Muscle layer of duodenum (tissue), 2 donors: ENCODE results near the gene PLAAT3.
"Not testable (repeated sequence)": the region's sequence is repeated elsewhere in the genome, so short reads cannot be mapped to it uniquely, and the experiment has no call there.

Experiments
- H3K27ac ChIP-seq: one replicate; pipeline ENCODE4 v1.7.0; 2013; ENCODE audit warnings: mild to moderate bottlenecking, low read length
- H3K27me3 ChIP-seq: one replicate; pipeline ENCODE4 v1.7.0; 2013; ENCODE audit warnings: low read depth, mild to moderate bottlenecking, control low read depth, low read length
- H3K36me3 ChIP-seq, 2 donors: one replicate each; pipeline ENCODE4 v1.7.0; 2013; ENCODE audit warnings: low read length in 2 of 2, control low read depth in 1 of 2, mild to moderate bottlenecking in 1 of 2; ENCODE audit not compliant: insufficient read depth in 2 of 2, control insufficient read depth in 1 of 2
- H3K4me1 ChIP-seq, 2 donors: one replicate each; pipeline ENCODE4 v1.7.0; 2013; ENCODE audit warnings: low read length in 2 of 2, mild to moderate bottlenecking in 2 of 2, control low read depth in 1 of 2, moderate library complexity in 1 of 2; ENCODE audit not compliant: insufficient read depth in 2 of 2, control insufficient read depth in 1 of 2
- H3K4me3 ChIP-seq, 2 donors: one replicate each; pipeline ENCODE4 v1.7.0; 2013; ENCODE audit warnings: low read length in 2 of 2, low read depth in 1 of 2, mild to moderate bottlenecking in 1 of 2
- H3K9me3 ChIP-seq, 2 donors: one replicate each; pipeline ENCODE4 v1.7.0; 2013; ENCODE audit warnings: low read length in 2 of 2, control low read depth in 1 of 2, mild to moderate bottlenecking in 1 of 2; ENCODE audit not compliant: control insufficient read depth in 1 of 2
- donor health status: healthy.

The PLAAT3 gene

DNA sequence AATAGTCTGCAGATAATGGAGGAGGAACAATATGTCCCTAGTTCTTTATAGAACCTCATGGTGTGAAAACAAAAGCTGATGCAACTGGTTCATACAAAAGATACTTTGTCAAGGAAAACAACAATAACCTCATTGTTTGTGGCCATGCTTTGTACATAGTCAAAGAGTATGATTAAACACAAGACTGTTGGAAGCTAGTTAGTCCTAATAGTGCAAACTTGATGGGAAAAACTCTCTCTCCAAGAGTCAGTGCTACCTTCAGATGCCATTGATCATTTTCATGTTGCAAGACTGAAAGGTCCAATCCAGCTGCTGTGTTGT, 30.9 kb downstream of the PLAAT3 start:
- Histone ChIP-seq H3K4me1 (no peaks in the 10 kb centered on the region), H3K9me3 (peaks cover 0 to 13% of the 10 kb centered on the region in 2 donors), H3K36me3 (peaks cover 6 to 45% of the 10 kb centered on the region in 2 donors), H3K4me3 (no peak overlapping the region), H3K27me3 (no peaks in the 10 kb centered on the region), H3K27ac (no peak overlapping the region)

DNA sequence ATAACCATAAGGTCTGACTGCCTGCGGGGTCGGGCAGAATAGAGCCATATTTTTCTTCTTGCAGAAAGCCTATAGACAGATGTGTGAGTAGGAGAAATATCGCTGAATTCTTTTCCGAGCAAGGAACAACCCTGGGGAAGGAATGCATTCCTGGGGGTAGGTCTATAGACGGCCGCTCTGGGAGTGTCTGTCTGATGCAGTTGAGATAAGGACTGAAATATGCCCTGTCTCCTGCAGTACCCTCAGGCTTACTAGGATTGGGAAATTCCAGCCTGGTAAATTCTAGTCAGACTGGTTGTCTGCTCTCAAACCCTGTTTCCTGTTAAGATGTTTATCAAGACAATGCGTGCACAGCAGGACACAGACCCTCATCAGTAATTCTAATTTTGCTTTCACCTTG, 33.0 kb downstream of the PLAAT3 start:
- not testable (repeated sequence) for H3K4me1 ChIP-seq, H3K4me3 ChIP-seq, H3K27me3 ChIP-seq, H3K27ac ChIP-seq
- peaks cover 6 to 38% of the 10 kb centered on the region in 2 donors for H3K36me3 ChIP-seq
- peaks cover 0 to 13% of the 10 kb centered on the region in 2 donors for H3K9me3 ChIP-seq

DNA sequence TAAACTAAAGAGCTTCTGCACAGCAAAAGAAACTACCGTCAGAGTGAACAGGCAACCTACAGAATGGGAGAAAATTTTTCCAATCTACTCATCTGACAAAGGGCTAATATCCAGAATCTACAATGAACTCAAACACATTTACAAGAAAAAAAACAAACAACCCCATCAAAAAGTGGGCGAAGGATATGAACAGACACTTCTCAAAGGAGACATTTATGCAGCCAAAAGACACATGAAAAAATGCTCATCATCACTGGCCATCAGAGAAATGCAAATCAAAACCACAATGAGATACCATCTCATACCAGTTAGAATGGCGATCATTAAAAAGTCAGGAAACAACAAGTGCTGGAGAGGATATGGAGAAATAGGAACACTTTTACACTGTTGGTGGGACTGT, 35.4 kb downstream of the PLAAT3 start:
- Histone ChIP-seq H3K36me3 (peaks cover 6 to 38% of the 10 kb centered on the region in 2 donors), H3K9me3 (peaks cover 0 to 13% of the 10 kb centered on the region in 2 donors), H3K4me1 (peaks cover 13 to 16% of the 10 kb centered on the region in 2 donors)
- H3K27ac ChIP-seq, H3K27me3 ChIP-seq, H3K4me3 ChIP-seq: not testable (repeated sequence)

DNA sequence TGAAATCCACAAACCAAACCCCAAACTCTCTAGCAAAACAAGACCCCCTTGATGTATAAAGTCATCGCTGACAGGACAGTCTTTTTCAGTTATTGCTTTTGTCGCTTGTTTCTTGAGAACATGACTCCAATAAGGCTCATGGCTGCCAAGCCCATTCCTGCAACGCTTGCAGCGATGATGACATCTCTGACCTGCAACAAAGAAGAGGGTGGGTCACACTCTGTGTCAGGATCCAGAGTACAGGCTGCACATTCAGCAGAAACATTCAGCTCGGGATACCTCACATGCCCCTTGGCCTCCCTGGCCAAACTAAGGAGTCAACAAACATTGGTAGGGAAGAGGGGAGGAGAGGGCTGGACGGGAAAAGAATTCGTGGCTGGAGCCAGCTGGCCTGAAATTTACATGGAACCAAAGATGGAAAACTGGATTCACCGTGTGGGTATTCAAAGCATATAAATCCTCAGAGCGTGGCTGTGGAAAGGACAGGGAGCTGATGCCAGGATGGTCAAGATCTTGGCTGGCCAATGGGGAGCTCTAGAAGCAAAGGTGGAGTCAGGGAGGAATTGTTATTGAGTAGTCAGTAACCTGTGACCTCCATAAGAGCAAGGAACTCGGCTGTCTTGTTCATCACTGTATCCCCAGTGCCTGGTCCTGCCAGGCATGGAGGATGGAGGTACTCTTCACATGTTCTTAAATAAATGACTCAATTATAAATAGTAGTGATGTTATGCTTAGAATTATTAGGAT, 39.2 kb downstream of the PLAAT3 start:
- Histone ChIP-seq H3K36me3 (peaks cover 0 to 3% of the 10 kb centered on the region in 2 donors), H3K27me3 (no peaks in the 10 kb centered on the region), H3K4me3 (peak overlapping the region; percentile 43 to 60), H3K9me3 (peaks cover 0 to 3% of the 10 kb centered on the region in 2 donors), H3K4me1 (peaks cover 13 to 19% of the 10 kb centered on the region in 2 donors), H3K27ac (peak overlapping the region; percentile 89)

DNA sequence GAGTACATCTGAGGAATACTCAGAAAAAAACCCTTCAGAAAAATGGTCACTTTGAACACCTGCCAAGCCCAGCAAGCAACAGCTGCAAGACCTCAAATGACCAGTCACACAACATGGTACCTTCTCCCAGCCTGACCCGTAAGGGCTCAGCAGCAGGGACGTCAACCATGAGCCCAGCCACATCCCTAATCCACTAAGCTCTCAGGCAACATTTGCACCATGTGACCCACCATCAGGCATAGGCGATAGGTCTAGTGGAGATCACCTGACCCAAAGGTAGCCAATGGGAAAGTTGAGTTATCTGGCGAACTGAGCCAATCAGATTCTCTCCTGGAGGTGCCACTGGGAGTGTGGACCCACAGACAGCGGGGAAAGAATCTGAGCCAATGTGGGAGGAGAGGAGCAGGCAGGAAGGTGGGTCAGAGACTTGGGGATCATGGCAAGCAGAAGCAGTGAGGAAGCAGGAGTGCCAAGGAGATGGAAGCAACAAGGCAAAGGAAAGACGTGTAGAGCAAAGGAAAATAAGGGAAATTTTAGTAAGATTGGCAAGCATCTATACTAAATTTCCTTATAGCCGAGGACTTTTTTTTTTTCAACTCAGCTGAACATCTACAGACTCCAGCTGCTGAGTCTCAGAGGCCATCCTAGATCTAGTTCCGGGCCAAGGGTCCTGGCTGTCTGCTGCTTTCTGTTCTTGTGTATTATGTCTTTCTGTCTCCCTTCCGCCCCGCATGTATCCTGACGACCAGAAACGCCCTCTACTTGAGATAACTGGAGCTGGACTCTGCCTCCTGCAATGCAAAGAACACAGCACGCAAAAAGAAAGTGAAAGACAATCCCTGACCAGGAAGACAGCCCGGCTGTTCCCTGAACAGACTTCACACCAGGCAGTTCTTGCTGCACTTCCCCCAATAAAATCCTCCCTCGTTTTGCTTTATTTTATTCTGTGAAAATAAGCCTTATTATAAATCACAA, 40.1 kb downstream of the PLAAT3 start:
- Histone ChIP-seq H3K27ac (peak overlapping the region; percentile 89), H3K27me3 (no peaks in the 10 kb centered on the region), H3K9me3 (no peaks in the 10 kb centered on the region), H3K4me3 (peak overlapping the region; percentile 43 to 60), H3K36me3 (no peaks in the 10 kb centered on the region), H3K4me1 (peaks cover 13 to 19% of the 10 kb centered on the region in 2 donors)

DNA sequence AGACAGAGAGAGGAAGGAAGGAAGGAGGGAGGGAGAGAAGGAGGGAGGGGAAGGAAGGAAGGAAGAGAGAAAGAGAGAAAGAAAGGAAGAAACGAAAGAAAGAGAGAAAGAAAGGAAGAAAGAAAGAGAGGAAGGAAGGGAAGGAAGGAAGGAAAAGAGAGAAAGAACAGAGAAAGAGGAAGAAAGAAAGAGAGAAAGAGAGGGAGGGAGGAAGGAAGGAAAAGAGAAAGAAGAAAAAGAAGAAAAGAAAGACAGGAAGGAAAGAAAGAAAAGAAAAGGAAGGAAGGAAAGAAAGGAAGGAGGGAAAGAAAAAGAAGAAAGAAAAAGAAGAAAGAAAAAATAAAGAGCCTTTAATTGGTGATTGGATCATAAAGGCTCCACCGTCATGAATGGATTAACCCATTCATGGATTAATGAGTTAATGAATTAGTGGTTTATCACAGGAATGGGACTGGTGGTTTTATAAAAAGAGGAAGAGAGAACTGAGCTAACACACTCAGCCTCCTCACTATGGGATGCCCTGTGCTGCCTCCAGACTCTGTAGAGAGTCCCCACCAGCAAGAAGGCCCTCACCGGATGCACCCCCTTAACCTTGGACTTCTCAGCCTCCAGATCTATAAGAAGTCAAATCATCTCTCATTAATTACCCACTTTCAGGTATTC, 42.1 kb downstream of the PLAAT3 start:
- no peak overlapping the region for H3K27ac ChIP-seq
- no peaks in the 10 kb centered on the region for H3K27me3 ChIP-seq
- H3K4me1 ChIP-seq = peaks cover 13 to 19% of the 10 kb centered on the region in 2 donors
- no peaks in the 10 kb centered on the region for H3K36me3 ChIP-seq
- H3K4me3 ChIP-seq = no peak overlapping the region
- no peaks in the 10 kb centered on the region for H3K9me3 ChIP-seq

DNA sequence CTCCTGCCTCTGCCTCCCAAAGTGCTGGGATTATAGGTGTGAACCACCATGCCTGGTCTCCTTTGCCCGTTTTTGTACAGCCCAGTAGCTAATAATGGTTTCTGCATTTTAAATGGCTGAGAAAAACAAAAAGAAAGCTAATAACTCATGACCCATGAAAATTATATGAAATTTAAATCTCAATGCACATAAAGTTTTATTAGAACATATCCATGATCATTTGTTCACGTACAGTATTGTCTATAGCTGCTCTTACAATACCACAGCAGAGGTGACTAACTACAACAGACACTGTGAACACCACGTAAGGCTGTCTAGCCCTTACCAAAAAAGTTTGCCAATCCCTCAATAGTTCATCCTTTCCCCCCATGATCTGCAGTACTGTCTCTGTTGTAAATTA, 44.7 kb downstream of the PLAAT3 start:
- no peaks in the 10 kb centered on the region for H3K27me3 ChIP-seq
- no peak overlapping the region for H3K27ac ChIP-seq
- H3K9me3 ChIP-seq = no peaks in the 10 kb centered on the region
- H3K4me1 ChIP-seq = peaks cover 8 to 10% of the 10 kb centered on the region in 2 donors
- H3K4me3 ChIP-seq = no peak overlapping the region
- no peaks in the 10 kb centered on the region for H3K36me3 ChIP-seq

DNA sequence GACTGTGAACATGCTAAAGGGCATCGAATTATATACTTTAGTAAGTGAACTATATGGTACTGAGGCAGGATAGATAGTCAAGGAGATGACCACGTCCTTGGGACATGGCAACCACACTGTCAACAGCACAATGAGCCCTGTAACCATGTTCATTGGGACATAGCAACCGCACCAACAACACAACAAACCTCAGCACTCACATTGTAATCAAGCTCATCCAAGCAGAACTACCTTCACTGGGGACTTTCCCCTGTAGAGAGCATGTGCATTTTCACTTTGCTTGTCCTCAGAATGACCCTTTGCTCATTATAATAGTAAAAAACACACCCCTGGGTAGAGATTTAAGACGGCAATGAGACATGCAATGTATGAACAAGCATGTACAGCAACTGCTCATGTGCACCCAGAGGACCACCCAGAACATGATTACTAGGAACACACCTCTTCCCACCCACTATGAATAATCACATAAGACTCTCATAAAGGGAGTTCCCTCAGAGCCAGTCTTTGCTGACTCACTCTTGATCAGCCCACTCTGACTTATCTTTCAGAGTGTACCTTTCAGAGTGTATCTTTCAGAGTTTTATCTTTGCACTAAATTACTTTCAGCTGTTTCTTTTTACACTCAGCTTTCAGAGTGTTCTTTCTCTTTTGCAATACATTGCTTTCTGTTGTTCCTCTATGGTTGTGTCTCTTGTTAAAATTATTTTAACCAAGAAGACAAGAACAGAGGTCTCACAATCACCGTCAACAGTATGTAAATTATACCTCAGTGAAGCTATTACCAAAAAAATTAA, 47.0 kb downstream of the PLAAT3 start:
- no peaks in the 10 kb centered on the region for H3K27me3 ChIP-seq
- peak overlapping the region in 1 of 2 donors; percentile 8 for H3K4me3 ChIP-seq
- H3K4me1 ChIP-seq = peaks cover 2 to 4% of the 10 kb centered on the region in 2 donors
- no peaks in the 10 kb centered on the region for H3K9me3 ChIP-seq
- no peaks in the 10 kb centered on the region for H3K36me3 ChIP-seq
- peak overlapping the region; percentile 41 for H3K27ac ChIP-seq

DNA sequence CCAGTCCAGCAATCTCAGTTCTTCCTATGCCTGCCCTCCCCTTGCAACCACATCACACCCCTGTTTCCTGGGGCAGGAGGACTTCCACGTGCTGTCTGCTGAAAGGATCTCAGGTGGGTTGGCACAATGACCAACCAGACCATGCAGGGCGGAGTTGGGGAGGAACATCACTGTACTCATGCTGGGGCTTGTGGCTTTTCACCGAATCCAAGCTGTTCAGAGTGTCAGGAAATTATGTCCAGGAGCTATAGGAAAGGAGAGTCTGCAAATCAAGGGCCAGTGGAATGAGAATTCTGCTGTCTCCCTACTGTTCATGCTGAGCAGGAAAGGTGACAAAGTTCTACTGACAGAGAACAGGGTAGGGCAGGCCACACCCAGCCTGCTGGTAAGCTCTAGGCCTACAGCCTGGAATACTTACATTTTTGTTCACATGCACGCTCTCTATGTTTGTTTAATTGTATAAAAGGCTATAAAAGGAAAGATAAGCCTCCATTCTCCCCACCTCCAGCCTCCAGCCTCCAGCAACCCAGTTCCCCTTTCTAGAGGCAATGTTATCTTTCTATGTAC, 49.4 kb downstream of the PLAAT3 start:
- peak overlapping the region; percentile 88 for H3K27ac ChIP-seq
- no peak overlapping the region for H3K4me3 ChIP-seq
- no peaks in the 10 kb centered on the region for H3K9me3 ChIP-seq
- H3K36me3 ChIP-seq = no peaks in the 10 kb centered on the region
- peaks cover 2 to 4% of the 10 kb centered on the region in 2 donors for H3K4me1 ChIP-seq
- H3K27me3 ChIP-seq = no peaks in the 10 kb centered on the region

DNA sequence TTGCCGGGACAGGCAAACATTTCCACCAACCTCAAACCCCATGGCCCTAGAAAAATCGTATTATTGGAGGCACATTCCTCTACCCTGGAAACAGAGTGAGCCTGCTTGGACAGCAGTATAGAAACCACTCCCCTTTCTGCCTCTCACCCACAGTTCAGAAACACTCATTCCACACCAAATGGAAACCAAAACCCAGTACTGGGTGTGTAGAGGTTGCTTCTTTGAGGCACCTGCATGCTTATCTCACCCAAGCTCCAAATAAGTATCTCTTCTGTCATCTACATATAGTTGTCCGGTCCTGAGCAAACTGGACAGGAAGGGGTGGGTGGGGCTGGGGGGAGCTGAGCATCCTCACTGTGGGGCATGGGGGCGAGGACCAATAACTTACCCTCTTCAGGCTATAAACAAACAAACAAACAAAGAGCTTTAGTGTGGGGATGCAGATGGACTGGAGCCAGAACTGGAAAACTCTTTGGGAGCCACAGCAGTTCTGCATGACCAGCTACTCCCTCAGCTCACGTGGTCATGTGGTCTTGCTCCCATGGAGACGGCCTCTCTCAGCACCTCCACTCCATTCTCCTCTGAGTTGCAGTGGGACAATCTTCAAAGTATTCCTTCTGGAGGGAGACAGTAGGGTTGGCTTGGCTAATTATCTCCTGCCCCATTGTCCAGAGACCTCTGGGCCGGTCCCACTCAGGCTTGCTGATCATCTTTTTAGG, 50.0 kb downstream of the PLAAT3 start:
- Histone ChIP-seq H3K27ac (peak overlapping the region; percentile 88), H3K4me1 (peaks cover 2 to 4% of the 10 kb centered on the region in 2 donors), H3K4me3 (no peak overlapping the region), H3K36me3 (no peaks in the 10 kb centered on the region), H3K27me3 (no peaks in the 10 kb centered on the region), H3K9me3 (no peaks in the 10 kb centered on the region)
